ENCODE results near the gene P2RY2. TPM values are rescaled to one million over a fixed set of nuclear protein-coding genes. Genes with fewer than 3 reads are reported as not detected.

The P2RY2 gene
- total RNA-seq, 2 donors from 2014 or later = 2.0 to 2.1 TPM

DNA sequence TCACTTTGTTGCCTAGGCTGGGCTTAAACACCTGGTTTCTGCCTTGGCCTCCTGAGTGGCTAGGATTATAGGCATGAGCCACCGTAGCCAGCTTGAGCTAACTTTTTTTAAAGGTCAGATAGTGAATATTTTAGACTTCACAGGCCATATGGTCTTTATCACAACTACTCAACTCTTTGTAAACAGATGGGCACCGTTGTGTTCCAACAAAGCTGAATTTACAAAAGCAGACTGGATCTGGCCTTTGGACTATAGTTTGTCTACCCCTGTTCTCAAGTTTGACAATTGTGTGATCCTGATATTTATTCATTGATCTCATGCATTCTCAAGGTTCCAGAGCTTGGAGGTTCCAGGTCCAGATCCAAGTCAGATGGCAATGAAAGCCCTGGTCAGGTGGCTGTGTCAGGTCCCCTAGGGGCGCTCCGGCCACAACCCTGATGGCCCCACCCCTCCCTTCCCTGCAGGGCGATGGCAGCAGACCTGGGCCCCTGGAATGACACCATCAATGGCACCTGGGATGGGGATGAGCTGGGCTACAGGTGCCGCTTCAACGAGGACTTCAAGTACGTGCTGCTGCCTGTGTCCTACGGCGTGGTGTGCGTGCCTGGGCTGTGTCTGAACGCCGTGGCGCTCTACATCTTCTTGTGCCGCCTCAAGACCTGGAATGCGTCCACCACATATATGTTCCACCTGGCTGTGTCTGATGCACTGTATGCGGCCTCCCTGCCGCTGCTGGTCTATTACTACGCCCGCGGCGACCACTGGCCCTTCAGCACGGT lies 15.8 kb downstream of the P2RY2 start:
- intact Hi-C loops (cut with DNase I) = no loop called here
- 86 to 90% methylated on average over 11 to 23 of the region's 23 CpGs for WGBS, 2 donors
- ATAC-seq = no peak

DNA sequence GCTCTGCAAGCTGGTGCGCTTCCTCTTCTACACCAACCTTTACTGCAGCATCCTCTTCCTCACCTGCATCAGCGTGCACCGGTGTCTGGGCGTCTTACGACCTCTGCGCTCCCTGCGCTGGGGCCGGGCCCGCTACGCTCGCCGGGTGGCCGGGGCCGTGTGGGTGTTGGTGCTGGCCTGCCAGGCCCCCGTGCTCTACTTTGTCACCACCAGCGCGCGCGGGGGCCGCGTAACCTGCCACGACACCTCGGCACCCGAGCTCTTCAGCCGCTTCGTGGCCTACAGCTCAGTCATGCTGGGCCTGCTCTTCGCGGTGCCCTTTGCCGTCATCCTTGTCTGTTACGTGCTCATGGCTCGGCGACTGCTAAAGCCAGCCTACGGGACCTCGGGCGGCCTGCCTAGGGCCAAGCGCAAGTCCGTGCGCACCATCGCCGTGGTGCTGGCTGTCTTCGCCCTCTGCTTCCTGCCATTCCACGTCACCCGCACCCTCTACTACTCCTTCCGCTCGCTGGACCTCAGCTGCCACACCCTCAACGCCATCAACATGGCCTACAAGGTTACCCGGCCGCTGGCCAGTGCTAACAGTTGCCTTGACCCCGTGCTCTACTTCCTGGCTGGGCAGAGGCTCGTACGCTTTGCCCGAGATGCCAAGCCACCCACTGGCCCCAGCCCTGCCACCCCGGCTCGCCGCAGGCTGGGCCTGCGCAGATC lies 16.5 kb downstream of the P2RY2 start:
- Histone ChIP-seq H3K36me3 (replicated peaks in 1 of 2; ENCODE audit: insufficient read depth in 1 of 2, low read depth in 2 of 2) (no peaks in the 10 kb centered on the region), H3K9me3 (no peaks in the 10 kb centered on the region), H3K4me3 (no peak overlapping the region), H3K27me3 (no peaks in the 10 kb centered on the region), H3K4me1 (no peaks in the 10 kb centered on the region), H3K27ac (no peak overlapping the region)
- DNase-seq (no peak), ATAC-seq (no peak)
- intact Hi-C loops (cut with DNase I) = no loop called here
- 94 to 95% methylated on average over 52 to 56 of the region's 56 CpGs for WGBS, 2 donors
- TF ChIP-seq, protein P1, sequence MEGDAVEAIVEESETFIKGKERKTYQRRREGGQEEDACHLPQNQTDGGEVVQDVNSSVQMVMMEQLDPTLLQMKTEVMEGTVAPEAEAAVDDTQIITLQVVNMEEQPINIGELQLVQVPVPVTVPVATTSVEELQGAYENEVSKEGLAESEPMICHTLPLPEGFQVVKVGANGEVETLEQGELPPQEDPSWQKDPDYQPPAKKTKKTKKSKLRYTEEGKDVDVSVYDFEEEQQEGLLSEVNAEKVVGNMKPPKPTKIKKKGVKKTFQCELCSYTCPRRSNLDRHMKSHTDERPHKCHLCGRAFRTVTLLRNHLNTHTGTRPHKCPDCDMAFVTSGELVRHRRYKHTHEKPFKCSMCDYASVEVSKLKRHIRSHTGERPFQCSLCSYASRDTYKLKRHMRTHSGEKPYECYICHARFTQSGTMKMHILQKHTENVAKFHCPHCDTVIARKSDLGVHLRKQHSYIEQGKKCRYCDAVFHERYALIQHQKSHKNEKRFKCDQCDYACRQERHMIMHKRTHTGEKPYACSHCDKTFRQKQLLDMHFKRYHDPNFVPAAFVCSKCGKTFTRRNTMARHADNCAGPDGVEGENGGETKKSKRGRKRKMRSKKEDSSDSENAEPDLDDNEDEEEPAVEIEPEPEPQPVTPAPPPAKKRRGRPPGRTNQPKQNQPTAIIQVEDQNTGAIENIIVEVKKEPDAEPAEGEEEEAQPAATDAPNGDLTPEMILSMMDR (IDR thresholded peaks at IDR 0.05) = no peak
- TF ChIP-seq POLR2A (IDR thresholded peaks at IDR 0.05) = no peak

More for the DNA sequence above, 15.8 kb downstream of the P2RY2 start:
- H3K36me3 ChIP-seq (replicated peaks in 1 of 2; ENCODE audit: insufficient read depth in 1 of 2, low read depth in 2 of 2) = no peaks in the 10 kb centered on the region
- H3K4me1 ChIP-seq = no peaks in the 10 kb centered on the region
- no peak overlapping the region for H3K4me3 ChIP-seq
- H3K27me3 ChIP-seq = no peaks in the 10 kb centered on the region
- no peaks in the 10 kb centered on the region for H3K9me3 ChIP-seq
- TF ChIP-seq, protein P1 (IDR thresholded peaks at IDR 0.05) = no peak
- TF ChIP-seq POLR2A (IDR thresholded peaks at IDR 0.05) = no peak
- DNase-seq = no peak
- H3K27ac ChIP-seq = no peak overlapping the region

DNA sequence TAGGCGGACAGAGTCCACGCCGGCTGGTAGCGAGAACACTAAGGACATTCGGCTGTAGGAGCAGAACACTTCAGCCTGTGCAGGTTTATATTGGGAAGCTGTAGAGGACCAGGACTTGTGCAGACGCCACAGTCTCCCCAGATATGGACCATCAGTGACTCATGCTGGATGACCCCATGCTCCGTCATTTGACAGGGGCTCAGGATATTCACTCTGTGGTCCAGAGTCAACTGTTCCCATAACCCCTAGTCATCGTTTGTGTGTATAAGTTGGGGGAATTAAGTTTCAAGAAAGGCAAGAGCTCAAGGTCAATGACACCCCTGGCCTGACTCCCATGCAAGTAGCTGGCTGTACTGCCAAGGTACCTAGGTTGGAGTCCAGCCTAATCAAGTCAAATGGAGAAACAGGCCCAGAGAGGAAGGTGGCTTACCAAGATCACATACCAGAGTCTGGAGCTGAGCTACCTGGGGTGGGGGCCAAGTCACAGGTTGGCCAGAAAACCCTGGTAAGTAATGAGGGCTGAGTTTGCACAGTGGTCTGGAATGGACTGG lies 17.2 kb downstream of the P2RY2 start:
- H3K27me3 ChIP-seq = no peaks in the 10 kb centered on the region
- intact Hi-C loops (cut with DNase I) = no loop called here
- no peak overlapping the region for H3K4me3 ChIP-seq
- no peaks in the 10 kb centered on the region for H3K36me3 ChIP-seq (replicated peaks in 1 of 2; ENCODE audit: insufficient read depth in 1 of 2, low read depth in 2 of 2)
- H3K27ac ChIP-seq = no peak overlapping the region
- DNase-seq (no peak), ATAC-seq (no peak)
- no peaks in the 10 kb centered on the region for H3K4me1 ChIP-seq
- 81 to 84% methylated on average over 8 of the region's 8 CpGs for WGBS, 2 donors
- no peaks in the 10 kb centered on the region for H3K9me3 ChIP-seq
- TF ChIP-seq, protein P1 (IDR thresholded peaks at IDR 0.05) = no peak

DNA sequence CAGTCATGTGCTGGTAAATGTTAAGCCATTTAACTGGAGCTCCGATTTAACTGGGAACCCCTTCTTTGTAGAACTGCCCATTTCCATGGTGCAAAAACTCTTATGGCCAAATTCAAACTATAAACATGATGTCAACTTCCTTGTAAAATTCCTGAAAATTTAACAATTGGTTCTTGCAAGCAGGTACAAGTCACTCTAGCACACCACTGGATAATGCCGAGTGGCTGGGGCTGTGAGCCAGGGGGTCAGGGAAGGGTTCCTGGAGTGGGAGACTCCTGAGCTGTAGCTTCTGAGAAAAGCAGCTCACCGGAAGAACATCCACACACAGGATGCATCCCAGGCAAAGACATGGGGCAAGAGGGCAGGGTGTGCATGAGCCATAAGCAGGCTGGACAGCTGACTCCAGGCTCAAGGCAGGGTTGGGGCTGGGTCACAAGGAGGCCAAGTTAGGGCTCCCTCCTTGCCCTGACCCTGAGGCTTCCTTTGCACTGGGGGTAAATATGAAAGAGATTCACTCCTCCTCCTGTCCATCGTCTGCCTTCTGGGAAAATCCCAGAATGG lies 18.2 kb downstream of the P2RY2 start:
- DNase-seq (no peak), ATAC-seq (no peak)
- H3K36me3 ChIP-seq (replicated peaks in 1 of 2; ENCODE audit: insufficient read depth in 1 of 2, low read depth in 2 of 2) = no peaks in the 10 kb centered on the region
- no peaks in the 10 kb centered on the region for H3K27me3 ChIP-seq
- WGBS, 2 donors = 83 to 91% methylated on average over 3 to 4 of the region's 4 CpGs
- H3K4me1 ChIP-seq = no peaks in the 10 kb centered on the region
- no peaks in the 10 kb centered on the region for H3K9me3 ChIP-seq
- intact Hi-C loops (cut with DNase I) = no loop called here
- H3K27ac ChIP-seq = no peak overlapping the region
- TF ChIP-seq, protein P1 (IDR thresholded peaks at IDR 0.05) = no peak
- no peak for TF ChIP-seq POLR2A (IDR thresholded peaks at IDR 0.05)
- no peak overlapping the region for H3K4me3 ChIP-seq
